HG03342 (cell line): Measurements from ENCODE around the gene ITGBL1.

Source experiments
- ATAC-seq: cut with Tn5 transposase; IDR thresholded peaks from one replicate; pipeline ENCODE4 v1.9.1; 2021; ENCODE audit warnings: mild to moderate bottlenecking, moderate library complexity; ENCODE audit not compliant: unreplicated experiment

Gene ITGBL1

DNA sequence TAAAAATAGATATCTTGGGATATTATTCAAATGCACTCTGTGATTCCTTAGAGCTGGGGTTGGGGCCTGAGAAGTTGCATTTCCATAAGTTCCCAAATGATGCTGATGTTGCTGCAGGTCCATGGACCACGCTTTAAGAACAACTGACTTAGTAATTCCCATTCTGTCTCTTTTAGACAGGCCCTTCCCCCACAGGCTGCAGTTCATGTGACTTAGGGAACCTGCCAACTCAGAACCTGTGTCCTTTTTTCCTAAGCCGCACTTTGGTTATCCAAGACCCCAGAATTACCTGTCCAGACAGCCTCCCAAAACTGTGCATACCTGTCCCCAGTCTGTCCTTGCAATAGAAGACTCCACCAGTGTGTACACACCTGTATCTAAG is 1.7 kb upstream of the ITGBL1 start:
- ATAC-seq: no peak

DNA sequence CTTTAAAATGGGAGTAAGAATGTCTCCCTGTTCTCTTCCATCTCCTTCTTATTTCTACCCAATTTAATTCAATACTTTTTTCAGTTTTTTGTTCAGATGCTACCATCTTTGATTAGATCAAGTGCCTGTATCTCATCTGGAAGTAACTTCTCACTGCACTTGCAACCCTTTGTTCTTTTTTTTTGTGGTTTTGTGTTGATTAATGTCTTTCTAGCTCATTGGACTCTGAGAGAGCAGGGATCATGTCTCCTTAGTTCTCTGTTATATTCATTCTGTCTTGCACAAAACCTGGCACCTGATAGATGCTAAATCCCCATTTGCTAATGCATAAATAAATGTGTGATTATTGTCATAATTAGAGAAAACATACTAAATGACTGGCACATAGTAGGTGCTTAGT is 834 bp upstream of the ITGBL1 start:
- no peak for ATAC-seq

DNA sequence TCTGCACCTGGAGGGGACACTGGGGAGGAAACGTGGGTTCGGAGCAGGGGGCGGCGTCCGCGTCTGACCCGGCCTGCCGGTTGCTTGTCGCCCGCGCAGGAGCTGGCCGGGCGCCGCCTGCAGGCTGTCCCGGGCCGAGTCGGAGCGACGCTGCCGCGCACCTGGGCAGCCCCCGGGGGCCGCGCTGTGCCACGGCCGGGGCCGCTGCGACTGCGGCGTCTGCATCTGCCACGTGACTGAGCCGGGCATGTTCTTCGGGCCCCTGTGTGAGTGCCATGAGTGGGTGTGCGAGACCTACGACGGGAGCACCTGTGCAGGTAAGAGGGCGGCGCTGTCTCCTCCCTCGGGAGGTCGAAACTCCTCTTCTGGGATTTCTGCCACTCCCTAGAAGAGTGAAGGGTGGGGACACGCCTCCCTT is 1.3 kb downstream of the ITGBL1 start:
- no peak for ATAC-seq

DNA sequence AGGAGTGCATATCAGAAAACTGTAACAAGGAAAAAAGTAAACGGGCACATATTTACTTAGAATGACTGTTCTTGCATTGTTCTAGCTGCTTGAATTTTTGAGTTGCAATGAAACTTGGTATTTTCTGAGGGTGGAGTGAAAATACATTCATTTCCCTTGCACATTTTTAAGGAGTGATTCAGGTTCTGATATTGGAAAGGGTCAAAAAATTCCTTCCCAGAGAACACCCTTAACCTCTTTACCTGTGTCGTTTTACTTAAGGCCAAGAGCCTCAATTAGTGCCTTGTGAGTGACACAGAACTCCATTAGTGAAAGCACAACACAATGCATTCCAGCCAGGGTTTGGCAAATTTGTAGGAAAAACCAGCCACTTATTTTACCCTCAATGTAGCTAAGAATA is 2.3 kb downstream of the ITGBL1 start:
- no peak for ATAC-seq

GRCh38 chr13:101455863-101456262 is 3.4 kb downstream of the ITGBL1 start:
- ATAC-seq: no peak

DNA sequence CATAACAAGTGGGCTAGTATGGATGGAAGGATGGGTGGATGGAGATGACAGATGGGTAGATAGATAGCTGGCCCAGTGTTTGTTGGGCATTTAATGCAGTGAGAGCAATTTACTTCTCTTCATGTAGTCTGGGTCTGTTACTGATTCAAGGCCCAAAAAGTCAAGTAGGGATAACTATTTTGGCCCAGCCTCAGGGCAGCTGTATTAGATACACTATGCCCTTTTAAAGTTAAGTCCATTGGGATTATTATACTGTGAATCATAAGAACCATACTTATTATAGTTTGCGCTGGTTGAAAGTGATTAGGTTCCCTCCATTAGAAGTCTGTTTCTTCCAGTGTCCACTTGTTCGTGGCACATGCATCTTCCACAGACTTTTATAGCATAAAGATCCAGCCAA is 4.7 kb downstream of the ITGBL1 start:
- ATAC-seq: no peak

DNA sequence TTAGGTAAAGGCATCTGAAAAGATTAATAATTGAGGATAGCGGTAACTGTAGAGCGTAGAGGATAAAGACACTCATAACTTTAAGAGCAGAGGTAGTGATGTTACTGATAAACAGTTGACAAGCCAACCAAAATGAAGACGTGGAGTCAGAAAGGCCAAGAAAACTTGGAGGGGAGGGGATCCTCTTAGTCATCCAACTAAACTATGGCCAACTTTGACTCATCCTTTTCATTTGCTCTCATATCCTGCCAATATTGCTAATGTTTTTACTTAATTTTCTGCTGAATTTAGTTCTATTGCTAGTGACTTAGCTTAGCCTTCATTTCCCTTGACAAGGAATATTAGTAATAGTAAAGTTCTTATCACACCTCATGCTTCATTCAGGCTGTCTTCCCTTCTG is 13.4 kb downstream of the ITGBL1 start:
- no peak for ATAC-seq

GRCh38 chr13:101467415-101467814 is 14.9 kb downstream of the ITGBL1 start:
- ATAC-seq: no peak

DNA sequence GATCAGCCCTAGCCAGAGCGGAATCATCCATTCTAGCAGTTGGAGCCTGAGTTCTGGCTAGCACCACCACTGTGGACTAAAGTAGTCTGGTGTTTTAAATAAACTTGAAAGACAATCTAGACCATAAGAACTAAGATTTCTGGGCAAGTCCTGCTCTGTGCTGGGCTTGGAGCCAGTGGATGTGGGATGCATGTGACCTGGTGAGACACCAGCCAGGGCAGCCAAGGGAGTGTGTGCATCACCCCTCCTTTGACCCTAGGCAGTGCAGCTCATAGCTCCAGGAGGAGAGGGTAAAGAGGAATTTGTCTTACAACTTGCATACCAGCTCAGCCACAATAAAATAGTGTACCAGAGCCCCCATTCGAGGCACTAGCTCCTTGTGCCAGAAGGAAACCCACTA is 21.0 kb downstream of the ITGBL1 start:
- no peak for ATAC-seq

GRCh38 chr13:101474419-101474957 is 22.0 kb downstream of the ITGBL1 start:
- ATAC-seq: no peak

DNA sequence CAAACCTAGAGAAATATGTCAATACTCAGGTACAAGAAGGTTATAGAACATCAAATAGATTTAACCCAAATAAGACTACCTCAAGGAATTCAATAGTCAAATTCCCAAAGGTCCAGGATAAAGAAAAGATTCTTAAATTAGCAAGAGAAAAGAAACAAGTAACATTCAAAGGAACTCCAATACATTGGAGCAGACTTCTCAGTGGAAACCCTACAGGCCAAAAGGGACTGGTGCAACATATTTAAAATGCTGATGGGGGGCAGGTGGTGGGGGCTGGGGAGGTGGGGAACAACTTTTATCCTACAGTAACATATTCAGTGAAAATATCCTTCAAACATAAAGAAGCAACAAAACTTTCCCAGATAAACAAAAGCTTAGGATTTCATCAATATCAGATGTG is 23.1 kb downstream of the ITGBL1 start:
- no peak for ATAC-seq

DNA sequence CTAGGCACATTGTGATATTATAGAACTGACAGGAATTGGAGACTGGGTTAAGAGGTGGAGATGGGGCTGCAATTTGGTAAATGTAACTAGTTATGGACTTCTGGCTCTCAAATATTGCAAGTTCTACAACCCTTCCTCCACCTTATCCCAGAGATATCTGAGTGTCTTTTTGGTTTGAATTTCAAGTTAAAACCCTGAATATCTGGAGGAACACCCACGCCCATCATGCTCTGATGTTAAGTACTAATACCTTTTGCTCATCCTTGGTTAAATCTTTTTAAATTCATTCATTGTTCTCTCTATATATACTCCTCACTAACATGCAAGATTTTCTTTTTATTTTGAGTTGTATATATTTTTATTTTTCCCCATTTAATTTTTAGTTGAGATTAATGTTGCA is 28.9 kb downstream of the ITGBL1 start:
- no peak for ATAC-seq

DNA sequence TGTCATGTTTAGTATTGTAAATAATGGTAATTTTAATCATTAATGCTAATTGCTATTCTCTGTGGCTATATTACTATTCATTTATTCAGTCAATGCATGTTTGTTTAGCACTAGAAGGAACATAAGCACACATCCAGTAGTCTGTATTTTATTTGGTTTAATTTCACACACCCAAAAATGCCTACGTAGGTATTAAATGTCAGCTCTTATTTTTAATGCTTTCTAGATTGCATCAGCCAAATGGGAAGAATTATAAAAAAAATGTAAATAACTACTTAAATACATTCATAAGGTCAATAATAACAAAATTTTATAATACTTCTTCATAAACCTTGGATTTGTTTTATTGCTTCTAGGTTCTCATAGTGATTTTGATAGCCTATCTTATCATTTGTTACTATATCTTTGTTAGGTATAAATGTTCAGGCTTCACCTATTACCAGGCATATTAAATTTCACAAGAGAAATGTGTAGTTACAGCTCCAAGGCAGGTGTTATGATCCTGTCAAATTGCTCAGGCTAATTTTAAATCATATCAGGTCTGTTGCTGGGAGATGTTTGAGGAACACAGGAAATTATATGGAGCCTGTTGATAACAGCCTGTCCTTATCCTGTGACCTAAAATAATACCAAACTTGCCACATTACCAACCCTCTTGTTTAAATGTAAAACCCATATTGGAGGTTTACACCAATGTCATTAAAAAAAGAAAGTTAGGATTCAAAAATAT is 34.4 kb downstream of the ITGBL1 start:
- ATAC-seq: no peak

DNA sequence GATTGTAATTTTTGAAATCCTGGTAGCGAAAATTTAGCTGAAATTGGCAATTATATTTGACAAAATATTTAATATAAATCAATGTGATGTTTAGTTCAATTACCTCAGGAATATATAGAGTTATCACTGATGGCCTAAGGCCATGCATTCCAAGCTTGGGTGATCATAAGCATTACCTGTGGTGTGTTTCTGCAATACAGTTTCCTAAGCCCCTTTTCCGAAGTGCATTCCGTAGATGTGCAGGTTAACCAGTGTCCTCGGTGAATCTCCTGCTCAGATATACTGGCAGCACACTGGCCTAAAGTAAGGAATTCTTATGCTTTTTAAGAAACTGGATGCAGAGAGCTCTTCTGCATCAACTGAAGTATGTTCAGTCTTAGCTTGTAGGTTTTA is 35.0 kb downstream of the ITGBL1 start:
- ATAC-seq: no peak

DNA sequence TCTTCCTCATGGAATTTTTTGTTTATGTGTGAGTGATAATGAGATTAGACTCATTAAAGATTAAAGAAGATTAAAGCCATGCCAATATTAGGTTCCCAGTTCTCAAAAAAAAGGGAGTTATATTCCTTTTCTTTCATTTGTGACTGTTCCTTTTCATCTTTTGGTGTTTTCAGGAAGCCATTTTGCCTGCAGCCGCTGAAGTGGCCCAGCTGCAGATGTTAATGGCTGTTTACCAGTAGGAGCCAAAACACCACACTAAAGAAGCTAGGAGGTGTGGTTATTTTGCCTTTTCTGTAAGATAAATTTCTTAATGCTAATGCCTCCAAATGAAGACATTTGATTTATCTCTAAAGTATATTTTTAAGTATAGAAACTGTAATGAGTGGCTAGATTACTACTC is 36.3 kb downstream of the ITGBL1 start:
- no peak for ATAC-seq

DNA sequence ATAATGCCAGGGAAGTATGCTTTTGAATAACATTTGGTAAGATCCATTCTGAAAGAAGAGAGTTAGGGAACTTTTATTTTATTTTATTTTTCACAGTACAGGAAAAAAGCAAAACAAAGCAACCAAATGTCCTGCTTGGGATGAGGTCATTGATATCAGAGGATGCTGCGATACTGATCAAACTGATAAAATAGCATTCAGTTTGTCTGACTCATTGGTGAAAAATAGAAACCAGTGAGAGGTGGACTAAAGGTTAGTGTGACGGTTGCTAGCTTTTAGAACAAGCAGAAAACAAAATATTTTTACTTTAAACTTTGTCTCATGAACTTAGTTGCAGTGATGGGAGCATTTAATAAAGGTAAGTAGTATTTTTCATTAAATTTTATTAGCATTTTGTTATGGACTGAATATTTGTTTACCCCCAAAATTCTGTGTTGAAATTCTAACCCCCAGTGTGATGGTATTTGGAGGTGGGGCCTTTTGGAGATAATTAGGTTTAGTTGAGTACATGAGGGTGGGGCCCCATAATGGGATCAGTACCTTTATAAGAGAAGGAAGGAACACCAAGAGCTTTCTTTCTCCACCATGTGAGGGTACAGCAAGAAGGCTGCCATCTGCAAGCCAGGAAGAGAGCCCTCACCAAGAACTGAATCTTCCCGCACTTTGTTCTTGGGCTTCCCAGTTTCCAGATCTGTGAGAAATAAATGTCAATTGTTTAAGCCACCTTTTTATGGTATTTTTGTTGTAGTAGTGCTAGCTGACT is 37.3 kb downstream of the ITGBL1 start:
- ATAC-seq: no peak

- ATAC-seq: no peak
These were observed 38.0 kb downstream of the ITGBL1 start for GRCh38 chr13:101490406-101491015.

GRCh38 chr13:101492251-101492910 is 39.9 kb downstream of the ITGBL1 start:
- no peak for ATAC-seq

DNA sequence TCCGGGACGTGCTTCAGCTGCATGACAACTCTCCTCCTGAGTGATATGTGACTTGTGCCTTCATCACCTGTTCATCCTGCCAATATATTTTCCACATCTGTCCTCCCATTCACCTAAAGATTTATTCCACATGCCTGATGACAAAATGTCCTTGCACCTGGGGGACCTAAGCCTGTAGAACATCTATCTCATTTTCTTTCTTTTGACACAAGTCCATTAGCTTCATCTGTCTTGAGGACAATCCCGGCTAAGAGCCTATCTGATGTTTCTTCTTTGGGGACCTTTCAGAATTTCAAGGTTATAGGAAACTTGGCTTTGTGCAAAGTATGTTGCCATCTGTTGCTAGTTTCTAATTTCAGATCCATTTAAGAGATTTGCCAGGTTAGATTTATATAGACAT is 41.1 kb downstream of the ITGBL1 start:
- no peak for ATAC-seq

DNA sequence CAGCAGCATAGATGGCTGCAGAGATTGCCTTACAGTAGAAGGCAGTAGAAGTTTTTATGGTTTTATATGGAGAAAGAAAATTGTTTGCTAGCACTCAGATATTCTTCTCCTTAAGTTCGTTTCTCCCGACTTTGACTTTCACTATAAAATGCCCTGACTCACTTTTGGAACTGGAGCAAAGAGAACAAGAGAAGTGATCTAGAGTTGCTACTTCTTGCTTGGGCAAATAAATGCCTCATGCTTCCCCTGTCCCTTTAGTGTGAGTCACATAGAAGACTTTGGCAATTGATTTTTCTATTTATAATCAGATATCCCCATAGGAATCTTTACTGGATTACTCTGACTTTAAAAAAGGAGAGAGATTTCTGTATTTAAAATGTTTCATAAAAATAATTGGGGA is 46.9 kb downstream of the ITGBL1 start:
- no peak for ATAC-seq

DNA sequence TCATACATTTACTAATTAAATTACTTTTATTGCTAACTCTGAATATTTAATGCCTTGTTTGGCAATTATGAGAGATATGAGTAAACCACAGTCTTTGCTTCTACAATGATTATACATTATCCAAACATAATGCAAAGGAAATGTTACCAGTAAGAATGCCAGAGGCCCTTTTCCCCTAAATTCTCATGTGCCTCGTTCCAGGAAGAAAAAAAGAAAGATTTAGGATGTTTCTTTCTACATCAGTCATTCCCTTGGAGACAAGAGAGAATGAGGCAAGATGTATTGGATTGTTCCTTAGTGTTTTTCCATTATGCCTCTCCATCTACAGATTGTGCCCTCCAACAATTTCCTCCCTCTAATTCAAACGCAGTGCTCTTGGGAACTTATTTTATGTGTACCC is 50.1 kb downstream of the ITGBL1 start:
- ATAC-seq: no peak
